NCI-H1694 treated with DMSO at 0.1 percent for 48 hours (cell line): ENCODE data around the gene KCNK3.
"Not testable (repeated sequence)": the region's sequence is repeated elsewhere in the genome, so short reads cannot be mapped to it uniquely, and the experiment has no call there.

Experiments used
- DNase-seq: peaks from one replicate; lab custom pipeline; 2025; lab: John Stamatoyannopoulos, UW

Gene KCNK3

GRCh38 chr2:26692279-26692896, at the start of gene KCNK3:
TSS of gene KCNK3 (plus strand) at chr2:26692722. CDS start at chr2:26692876, 154 bp downstream.
- DNase-seq, result peak; percentile 78

GRCh38 chr2:26644188-26644835, 48.2 kb upstream of the KCNK3 start:
- no peak for DNase-seq

- DNase-seq, result no peak
Observed at GRCh38 chr2:26645762-26646161, 46.8 kb upstream of the KCNK3 start.

GRCh38 chr2:26646986-26647672, 45.4 kb upstream of the KCNK3 start:
- no peak for DNase-seq

- no peak for DNase-seq
Observed at GRCh38 chr2:26647981-26648380, 44.5 kb upstream of the KCNK3 start.

GRCh38 chr2:26648516-26648915, 44.0 kb upstream of the KCNK3 start:
- no peak for DNase-seq

GRCh38 chr2:26649322-26649721, 43.2 kb upstream of the KCNK3 start:
- peak; percentile 85 for DNase-seq

GRCh38 chr2:26649992-26650712, 42.4 kb upstream of the KCNK3 start:
- DNase-seq, result no peak

GRCh38 chr2:26650713-26651469, 41.6 kb upstream of the KCNK3 start:
- no peak for DNase-seq

GRCh38 chr2:26651470-26651771, 41.1 kb upstream of the KCNK3 start:
- DNase-seq, result no peak

GRCh38 chr2:26651799-26652198, 40.7 kb upstream of the KCNK3 start:
- DNase-seq, result no peak

GRCh38 chr2:26652361-26653041, 40.0 kb upstream of the KCNK3 start:
- DNase-seq, result no peak

- no peak for DNase-seq
Observed at GRCh38 chr2:26653207-26654060, 39.1 kb upstream of the KCNK3 start.

GRCh38 chr2:26654061-26654340, 38.5 kb upstream of the KCNK3 start:
- DNase-seq, result no peak

- not testable (repeated sequence) for DNase-seq
Observed at GRCh38 chr2:26655120-26655519, 37.4 kb upstream of the KCNK3 start.

- DNase-seq, result no peak
Observed at GRCh38 chr2:26655611-26656195, 36.8 kb upstream of the KCNK3 start.

GRCh38 chr2:26657265-26657664, 35.3 kb upstream of the KCNK3 start:
- no peak for DNase-seq

- DNase-seq, result no peak
Observed at GRCh38 chr2:26658691-26659346, 33.7 kb upstream of the KCNK3 start.

- DNase-seq, result no peak
Observed at GRCh38 chr2:26660363-26660962, 32.1 kb upstream of the KCNK3 start.
